Stimulated activated CD4-positive, alpha-beta T cell treated with anti-CD3 and anti-CD28 coated beads, TNF-alpha, amount 100 ng/mL, for 1 hour (primary cell): ENCODE measurements around the gene CMTM4.
"Not testable (repeated sequence)": the region's sequence is repeated elsewhere in the genome, so short reads cannot be mapped to it uniquely, and the experiment has no call there.

Source experiments
- DNase-seq, 3 donors: peaks; one replicate each; pipeline ENCODE4 v3.0.0-alpha.2; 2020; ENCODE audit warnings: low read depth in 3 of 3, low spot score in 1 of 3

The CMTM4 gene

GRCh38 chr16:66676599-66676998 lies 19.9 kb downstream of the CMTM4 start:
- no peak for DNase-seq

- no peak for DNase-seq
Observed at GRCh38 chr16:66673691-66674090, 22.9 kb downstream of the CMTM4 start.

GRCh38 chr16:66670691-66671388 lies 25.7 kb downstream of the CMTM4 start:
- no peak for DNase-seq

GRCh38 chr16:66668777-66669444 lies 27.6 kb downstream of the CMTM4 start:
- DNase-seq: no peak

GRCh38 chr16:66667944-66668343 lies 28.6 kb downstream of the CMTM4 start:
- no peak for DNase-seq

- no peak for DNase-seq
Observed at GRCh38 chr16:66662445-66663194, 33.9 kb downstream of the CMTM4 start.

- DNase-seq: not testable (repeated sequence)
Observed at GRCh38 chr16:66661671-66662346, 34.7 kb downstream of the CMTM4 start.

- no peak for DNase-seq
Observed at GRCh38 chr16:66661210-66661560, 35.4 kb downstream of the CMTM4 start.

GRCh38 chr16:66660422-66661209 lies 35.9 kb downstream of the CMTM4 start:
- no peak for DNase-seq

- DNase-seq: no peak
Observed at GRCh38 chr16:66658860-66659190, 37.7 kb downstream of the CMTM4 start.

- DNase-seq: no peak
Observed at GRCh38 chr16:66658143-66658859, 38.2 kb downstream of the CMTM4 start.

GRCh38 chr16:66656547-66656946 lies 40.0 kb downstream of the CMTM4 start:
- DNase-seq: no peak

GRCh38 chr16:66653581-66654350 lies 42.8 kb downstream of the CMTM4 start:
- DNase-seq: no peak

GRCh38 chr16:66652661-66653360 lies 43.7 kb downstream of the CMTM4 start:
- no peak for DNase-seq

- DNase-seq: no peak
Observed at GRCh38 chr16:66651965-66652364, 44.6 kb downstream of the CMTM4 start.

- no peak for DNase-seq
Observed at GRCh38 chr16:66651474-66651765, 45.1 kb downstream of the CMTM4 start.

GRCh38 chr16:66650707-66651473 lies 45.7 kb downstream of the CMTM4 start:
- DNase-seq: peak; percentile 45 to 49 (median 45)

GRCh38 chr16:66649636-66650205 lies 46.8 kb downstream of the CMTM4 start:
- no peak for DNase-seq
